Activated T-cell treated with anti-CD3 and anti-CD28 coated beads, Interleukin-2, amount 50 U/mL, for 4 hours (primary cell): ENCODE measurements around the gene IFNA17. TPM values are rescaled to one million over a fixed set of nuclear protein-coding genes. Genes with fewer than 3 reads are reported as not detected.
"Not testable (repeated sequence)": the region's sequence is repeated elsewhere in the genome, so short reads cannot be mapped to it uniquely, and the experiment has no call there.

ENCODE experiments used
- ATAC-seq, 2 donors: fragments of 200-7000 bp; cut with Tn5 transposase; one replicate each; pipeline ENCODE4 v1.10.0; 2021
- DNase-seq: peaks from one replicate; pipeline ENCODE4 v3.0.0-alpha.2; 2020
- H3K27me3 Mint-ChIP-seq: one replicate; pipeline ENCODE4 v1.8.0; 2021; ENCODE audit warnings: low read depth, mixed read lengths
- H3K36me3 Mint-ChIP-seq: one replicate; pipeline ENCODE4 v1.8.0; 2022; ENCODE audit warnings: mixed read lengths; ENCODE audit not compliant: insufficient read depth
- H3K4me1 Mint-ChIP-seq: one replicate; pipeline ENCODE4 v1.8.0; 2021; ENCODE audit warnings: low read depth, mixed read lengths
- H3K4me3 Mint-ChIP-seq: one replicate; pipeline ENCODE4 v1.8.0; 2021; ENCODE audit warnings: mild to moderate bottlenecking, moderate library complexity, mixed read lengths
- H3K9me3 Mint-ChIP-seq: one replicate; pipeline ENCODE4 v1.8.0; 2021; ENCODE audit warnings: mixed read lengths
- total RNA-seq, 3 donors: library from RNA; stranded (reverse); gene quantifications; one replicate each; pipeline ENCODE4 v1.2.1, GENCODE V29; 2021

Gene IFNA17
- total RNA-seq, 3 donors from 2014 or later, result not detected

- Mint-ChIP-seq H3K4me3 (no peak overlapping the region), H3K27me3 (peaks cover 2% of the 10 kb centered on the region), H3K36me3 (no peaks in the 10 kb centered on the region), H3K4me1 (peaks cover 9% of the 10 kb centered on the region), H3K9me3 (no peaks in the 10 kb centered on the region)
- ATAC-seq (no peak), DNase-seq (no peak)
These were observed 6.2 kb upstream of the IFNA17 start for GRCh38 chr9:21234153-21234687.

- Mint-ChIP-seq H3K4me1 (peaks cover 9% of the 10 kb centered on the region), H3K4me3 (no peak overlapping the region), H3K9me3 (no peaks in the 10 kb centered on the region), H3K27me3 (peaks cover 2% of the 10 kb centered on the region), H3K36me3 (no peaks in the 10 kb centered on the region)
- ATAC-seq (no peak), DNase-seq (no peak)
These were observed 5.2 kb upstream of the IFNA17 start for GRCh38 chr9:21233258-21233657.

GRCh38 chr9:21217211-21217610, 10.8 kb downstream of the IFNA17 start, which contains the start of gene IFNA16:
Gene IFNA16, minus strand, starts transcription at chr9:21217311. Its CDS starts 6 bp downstream, at chr9:21217305.
- not testable (repeated sequence) for H3K4me3 Mint-ChIP-seq, DNase-seq, ATAC-seq, H3K36me3 Mint-ChIP-seq, H3K9me3 Mint-ChIP-seq, H3K4me1 Mint-ChIP-seq
- H3K27me3 Mint-ChIP-seq, result peaks cover 23% of the 10 kb centered on the region

- not testable (repeated sequence) for H3K4me3 Mint-ChIP-seq, DNase-seq, H3K27me3 Mint-ChIP-seq, H3K36me3 Mint-ChIP-seq, H3K4me1 Mint-ChIP-seq, H3K9me3 Mint-ChIP-seq
- ATAC-seq, result peak in 1 of 2 donors; percentile 43
These were observed 14.4 kb downstream of the IFNA17 start for GRCh38 chr9:21213411-21214326.

- not testable (repeated sequence) for H3K36me3 Mint-ChIP-seq, H3K27me3 Mint-ChIP-seq, DNase-seq, H3K4me1 Mint-ChIP-seq, H3K9me3 Mint-ChIP-seq, ATAC-seq, H3K4me3 Mint-ChIP-seq
These were observed 15.9 kb downstream of the IFNA17 start for GRCh38 chr9:21212160-21212559.

GRCh38 chr9:21210782-21211181, 17.2 kb downstream of the IFNA17 start:
- DNase-seq, H3K36me3 Mint-ChIP-seq, H3K4me1 Mint-ChIP-seq, H3K9me3 Mint-ChIP-seq, ATAC-seq, H3K4me3 Mint-ChIP-seq: not testable (repeated sequence)
- peaks cover 11% of the 10 kb centered on the region for H3K27me3 Mint-ChIP-seq

- peaks cover 4% of the 10 kb centered on the region for H3K4me1 Mint-ChIP-seq
- peaks cover 13% of the 10 kb centered on the region for H3K27me3 Mint-ChIP-seq
- H3K4me3 Mint-ChIP-seq, result no peak overlapping the region
- no peaks in the 10 kb centered on the region for H3K36me3 Mint-ChIP-seq
- H3K9me3 Mint-ChIP-seq, result no peaks in the 10 kb centered on the region
- ATAC-seq (no peak), DNase-seq (no peak)
These were observed 17.7 kb downstream of the IFNA17 start for GRCh38 chr9:21210311-21210710.

GRCh38 chr9:21207043-21207442, 21.0 kb downstream of the IFNA17 start, which contains the start of gene IFNA10:
Gene IFNA10, minus strand, starts transcription at chr9:21207143. Its CDS starts 46 bp downstream, at chr9:21207097.
- H3K27me3 Mint-ChIP-seq, result peaks cover 15% of the 10 kb centered on the region
- not testable (repeated sequence) for DNase-seq, H3K36me3 Mint-ChIP-seq, H3K4me1 Mint-ChIP-seq, H3K9me3 Mint-ChIP-seq, H3K4me3 Mint-ChIP-seq, ATAC-seq

- ATAC-seq, result peak in 1 of 2 donors; percentile 52
- peaks cover 15% of the 10 kb centered on the region for H3K27me3 Mint-ChIP-seq
- no peak overlapping the region for H3K4me3 Mint-ChIP-seq
- no peaks in the 10 kb centered on the region for H3K4me1 Mint-ChIP-seq
- peaks cover 3% of the 10 kb centered on the region for H3K36me3 Mint-ChIP-seq
- no peaks in the 10 kb centered on the region for H3K9me3 Mint-ChIP-seq
- no peak for DNase-seq
These were observed 22.8 kb downstream of the IFNA17 start for GRCh38 chr9:21205204-21205603.

- not testable (repeated sequence) for H3K4me3 Mint-ChIP-seq, H3K9me3 Mint-ChIP-seq, H3K4me1 Mint-ChIP-seq, DNase-seq, ATAC-seq, H3K36me3 Mint-ChIP-seq
- H3K27me3 Mint-ChIP-seq, result peaks cover 14% of the 10 kb centered on the region
These were observed 25.9 kb downstream of the IFNA17 start, which contains the start of gene IFNA7 for GRCh38 chr9:21202105-21202504. Gene IFNA7, minus strand, starts transcription at chr9:21202205. Its CDS starts 40 bp downstream, at chr9:21202165.

GRCh38 chr9:21194867-21195776, 32.9 kb downstream of the IFNA17 start:
- not testable (repeated sequence) for H3K9me3 Mint-ChIP-seq, H3K4me1 Mint-ChIP-seq, H3K27me3 Mint-ChIP-seq, H3K36me3 Mint-ChIP-seq
- ATAC-seq (peak; percentile 84 to 88), DNase-seq (peak; percentile 10)
- peak overlapping the region; percentile 3 for H3K4me3 Mint-ChIP-seq

- H3K9me3 Mint-ChIP-seq, H3K36me3 Mint-ChIP-seq, DNase-seq, H3K27me3 Mint-ChIP-seq, ATAC-seq, H3K4me1 Mint-ChIP-seq, H3K4me3 Mint-ChIP-seq: not testable (repeated sequence)
These were observed 40.5 kb downstream of the IFNA17 start, which contains the start of gene IFNA4 for GRCh38 chr9:21187487-21187886. Gene IFNA4, minus strand, starts transcription at chr9:21187587. Its CDS starts 56 bp downstream, at chr9:21187531.

- H3K27me3 Mint-ChIP-seq, DNase-seq, H3K36me3 Mint-ChIP-seq, H3K4me3 Mint-ChIP-seq, H3K9me3 Mint-ChIP-seq, H3K4me1 Mint-ChIP-seq: not testable (repeated sequence)
- peak; percentile 66 to 75 for ATAC-seq
These were observed 44.9 kb downstream of the IFNA17 start for GRCh38 chr9:21182810-21183736.
